ENCODE measurements around the gene MUCL1. TPM values are rescaled to one million over a fixed set of nuclear protein-coding genes. Genes with fewer than 3 reads are reported as not detected.

Gene MUCL1
- total and polyA plus RNA-seq, 10 of the 15 experiments (the other 5 are each of a cell fraction or from before 2014, with no cell fraction given) = not detected

- intact Hi-C loops (cut with micrococcal nuclease; ENCODE audit: unreplicated experiment) = loop anchor here (5.0 kb wide), 1 partner anchor 79 kb away; no protein-coding TSS in a partner anchor
- WGBS (ENCODE audit: insufficient coverage, insufficient replicate concordance, low lambda C conversion rate, missing lambda C conversion rate) = 0% methylated on average over 1 of the region's 1 CpG
- Histone ChIP-seq H3K36me3 (ENCODE audit: control insufficient read depth in 2 of 2, insufficient read depth in 2 of 2, low read length in 1 of 2) (no peaks in the 10 kb centered on the region), H3K4me1 (ENCODE audit: control insufficient read depth, insufficient read depth, low read length) (no peaks in the 10 kb centered on the region), H3K79me2 (ENCODE audit: control insufficient read depth, insufficient read depth, low read length) (no peaks in the 10 kb centered on the region), H3K4me3 (no peak overlapping the region), H3K4me2 (ENCODE audit: control insufficient read depth, insufficient read depth) (no peak overlapping the region), H3K9me3 (replicated peaks; ENCODE audit: control insufficient read depth, insufficient read depth, low read length) (no peaks in the 10 kb centered on the region), H3K27ac (ENCODE audit: control insufficient read depth, insufficient read depth) (no peak overlapping the region), H4K20me1 (ENCODE audit: control insufficient read depth, insufficient read depth) (no peaks in the 10 kb centered on the region), H3K27me3 (replicated peaks in 1 of 2; ENCODE audit: control insufficient read depth in 2 of 2, insufficient read depth in 2 of 2, low read length in 1 of 2) (no peaks in the 10 kb centered on the region; a peak in 2 of 4 replicates), H3K9ac (ENCODE audit: control insufficient read depth, insufficient read depth, low read length) (no peak overlapping the region), H2AFZ (ENCODE audit: control insufficient read depth, low read depth, low read length) (no peak overlapping the region)
- ChIA-PET SMC1A (ENCODE audit: uncharacterized antibody, unreplicated experiment) (no interaction called here), RAD21 (ENCODE audit: unreplicated experiment) (no interaction called here), CTCF (interaction anchor here (1.2 kb wide), 1 partner anchor 100 kb away, joined by 3 read pairs; no protein-coding TSS in a partner anchor), POLR2A (interaction anchor here (0.6 kb wide), 1 partner anchor 48 kb away, joined by 3 read pairs; no protein-coding TSS in a partner anchor)
- DNase-seq (ENCODE audit: low read depth, low spot score) = no peak
- in situ Hi-C loops (cut with MboI) = no loop called here
- TF ChIP-seq BMI1 (IDR thresholded peaks at IDR 0.05; ENCODE audit: borderline replicate concordance) (no peak), IRF5 (IDR thresholded peaks at IDR 0.05; ENCODE audit: borderline replicate concordance) (no peak), MAX (IDR thresholded peaks at IDR 0.05; ENCODE audit: low read depth, low read length) (no peak), GABPA (IDR thresholded peaks at IDR 0.05; ENCODE audit: low read depth) (no peak), ETV6 (conservative IDR thresholded peaks at IDR 0.05 in 1 of 2, IDR thresholded peaks at IDR 0.05 in 1 of 2; ENCODE audit: borderline replicate concordance in 1 of 2, low read depth in 1 of 2) (no peak), SMC3 (IDR thresholded peaks at IDR 0.05; ENCODE audit: borderline replicate concordance, low read length) (no peak), ZBTB4 (CRISPR knock-in tag; IDR thresholded peaks at IDR 0.05) (no peak)
- TF ChIP-seq, protein P1, sequence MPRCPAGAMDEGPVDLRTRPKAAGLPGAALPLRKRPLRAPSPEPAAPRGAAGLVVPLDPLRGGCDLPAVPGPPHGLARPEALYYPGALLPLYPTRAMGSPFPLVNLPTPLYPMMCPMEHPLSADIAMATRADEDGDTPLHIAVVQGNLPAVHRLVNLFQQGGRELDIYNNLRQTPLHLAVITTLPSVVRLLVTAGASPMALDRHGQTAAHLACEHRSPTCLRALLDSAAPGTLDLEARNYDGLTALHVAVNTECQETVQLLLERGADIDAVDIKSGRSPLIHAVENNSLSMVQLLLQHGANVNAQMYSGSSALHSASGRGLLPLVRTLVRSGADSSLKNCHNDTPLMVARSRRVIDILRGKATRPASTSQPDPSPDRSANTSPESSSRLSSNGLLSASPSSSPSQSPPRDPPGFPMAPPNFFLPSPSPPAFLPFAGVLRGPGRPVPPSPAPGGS (IDR thresholded peaks at IDR 0.05; ENCODE audit: borderline replicate concordance, insufficient read depth, low read depth, low read length, poor library complexity, severe bottlenecking) = no peak
- TF ChIP-seq, protein P2, sequence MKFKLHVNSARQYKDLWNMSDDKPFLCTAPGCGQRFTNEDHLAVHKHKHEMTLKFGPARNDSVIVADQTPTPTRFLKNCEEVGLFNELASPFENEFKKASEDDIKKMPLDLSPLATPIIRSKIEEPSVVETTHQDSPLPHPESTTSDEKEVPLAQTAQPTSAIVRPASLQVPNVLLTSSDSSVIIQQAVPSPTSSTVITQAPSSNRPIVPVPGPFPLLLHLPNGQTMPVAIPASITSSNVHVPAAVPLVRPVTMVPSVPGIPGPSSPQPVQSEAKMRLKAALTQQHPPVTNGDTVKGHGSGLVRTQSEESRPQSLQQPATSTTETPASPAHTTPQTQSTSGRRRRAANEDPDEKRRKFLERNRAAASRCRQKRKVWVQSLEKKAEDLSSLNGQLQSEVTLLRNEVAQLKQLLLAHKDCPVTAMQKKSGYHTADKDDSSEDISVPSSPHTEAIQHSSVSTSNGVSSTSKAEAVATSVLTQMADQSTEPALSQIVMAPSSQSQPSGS (IDR thresholded peaks at IDR 0.05; ENCODE audit: low read length) = no peak
- TF ChIP-seq, protein P3, sequence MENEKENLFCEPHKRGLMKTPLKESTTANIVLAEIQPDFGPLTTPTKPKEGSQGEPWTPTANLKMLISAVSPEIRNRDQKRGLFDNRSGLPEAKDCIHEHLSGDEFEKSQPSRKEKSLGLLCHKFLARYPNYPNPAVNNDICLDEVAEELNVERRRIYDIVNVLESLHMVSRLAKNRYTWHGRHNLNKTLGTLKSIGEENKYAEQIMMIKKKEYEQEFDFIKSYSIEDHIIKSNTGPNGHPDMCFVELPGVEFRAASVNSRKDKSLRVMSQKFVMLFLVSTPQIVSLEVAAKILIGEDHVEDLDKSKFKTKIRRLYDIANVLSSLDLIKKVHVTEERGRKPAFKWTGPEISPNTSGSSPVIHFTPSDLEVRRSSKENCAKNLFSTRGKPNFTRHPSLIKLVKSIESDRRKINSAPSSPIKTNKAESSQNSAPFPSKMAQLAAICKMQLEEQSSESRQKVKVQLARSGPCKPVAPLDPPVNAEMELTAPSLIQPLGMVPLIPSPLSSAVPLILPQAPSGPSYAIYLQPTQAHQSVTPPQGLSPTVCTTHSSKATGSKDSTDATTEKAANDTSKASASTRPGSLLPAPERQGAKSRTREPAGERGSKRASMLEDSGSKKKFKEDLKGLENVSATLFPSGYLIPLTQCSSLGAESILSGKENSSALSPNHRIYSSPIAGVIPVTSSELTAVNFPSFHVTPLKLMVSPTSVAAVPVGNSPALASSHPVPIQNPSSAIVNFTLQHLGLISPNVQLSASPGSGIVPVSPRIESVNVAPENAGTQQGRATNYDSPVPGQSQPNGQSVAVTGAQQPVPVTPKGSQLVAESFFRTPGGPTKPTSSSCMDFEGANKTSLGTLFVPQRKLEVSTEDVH (IDR thresholded peaks at IDR 0.05; ENCODE audit: low read depth, partially characterized antibody) = no peak
- BruUV-seq (replicated peaks) = no TSS peak
- FAIRE-seq = no peak
- peak; percentile 37; the same call in 2 of the 3 replicates for ATAC-seq
Measured at GRCh38 chr12:54858562-54858961, 4.2 kb downstream of the MUCL1 start.
